Measurements from ENCODE around the gene C6orf62. TPM values are rescaled to one million over a fixed set of nuclear protein-coding genes. Genes with fewer than 3 reads are reported as not detected.

Gene C6orf62
- total and polyA plus RNA-seq, 2 of the 4 experiments (the other 2 are of a cell fraction): 47.5 to 50.7 TPM

DNA sequence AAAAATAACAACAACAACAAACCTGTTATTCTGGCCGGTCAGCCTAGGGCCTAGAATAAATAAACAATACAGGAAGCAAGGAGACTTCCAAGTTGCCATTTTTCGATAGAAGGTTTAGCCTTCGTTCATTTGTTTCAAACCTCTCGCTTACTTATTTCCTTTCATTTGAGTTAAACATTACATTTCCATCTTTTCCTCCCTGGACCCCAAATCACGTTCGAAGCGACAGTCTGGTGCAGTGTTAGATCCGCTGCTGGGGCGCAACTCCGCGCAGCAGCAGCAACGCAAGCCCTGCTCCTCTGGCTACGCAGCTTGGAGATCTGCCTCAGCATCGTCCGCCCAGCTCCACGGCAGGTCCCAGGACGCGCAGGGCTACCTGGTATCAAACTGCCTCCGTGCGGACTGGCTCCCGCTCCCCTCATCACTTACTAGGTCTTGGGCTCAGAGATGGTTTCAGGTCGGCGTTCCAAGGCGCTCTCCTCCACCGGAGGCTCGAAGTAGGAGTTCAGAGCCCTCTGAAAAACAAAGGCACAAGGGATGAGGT lies 52.8 kb downstream of the C6orf62 start (continued):
- TF ChIP-seq BHLHE40 (IDR thresholded peaks at IDR 0.05; ENCODE audit: low read depth, low read length): no peak
- TF ChIP-seq, protein P1, sequence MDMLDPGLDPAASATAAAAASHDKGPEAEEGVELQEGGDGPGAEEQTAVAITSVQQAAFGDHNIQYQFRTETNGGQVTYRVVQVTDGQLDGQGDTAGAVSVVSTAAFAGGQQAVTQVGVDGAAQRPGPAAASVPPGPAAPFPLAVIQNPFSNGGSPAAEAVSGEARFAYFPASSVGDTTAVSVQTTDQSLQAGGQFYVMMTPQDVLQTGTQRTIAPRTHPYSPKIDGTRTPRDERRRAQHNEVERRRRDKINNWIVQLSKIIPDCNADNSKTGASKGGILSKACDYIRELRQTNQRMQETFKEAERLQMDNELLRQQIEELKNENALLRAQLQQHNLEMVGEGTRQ (IDR thresholded peaks at IDR 0.05; ENCODE audit: low read depth, low read length): no peak
- no peak for TF ChIP-seq MAFK (IDR thresholded peaks at IDR 0.05; ENCODE audit: low read depth, low read length)

- in situ Hi-C loops (cut with MboI; ENCODE audit: low sequenced_read_pairs) (no loop called here), dilution Hi-C loops (cut with HindIII; ENCODE audit: low sequenced_read_pairs, unreplicated experiment) (no loop called here), intact Hi-C loops (cut with micrococcal nuclease) (no loop called here)
- H4K5ac ChIP-seq (ENCODE audit: low read depth, low read length): no peak overlapping the region
- H3K4me3 ChIP-seq (ENCODE audit: insufficient read depth, low read depth, low read length): no peak overlapping the region
- no peaks in the 10 kb centered on the region for H3K9me3 ChIP-seq (ENCODE audit: control insufficient read depth, insufficient read depth, low read length)
- no peak overlapping the region for H3K56ac ChIP-seq (ENCODE audit: extremely low read depth, insufficient read depth, low read length)
- no peak overlapping the region for H3K27ac ChIP-seq (ENCODE audit: insufficient read depth, low read length)
- H3K4me2 ChIP-seq (ENCODE audit: low read depth, low read length): no peak overlapping the region
- H4K91ac ChIP-seq (ENCODE audit: insufficient read depth, low read depth, low read length): no peak overlapping the region
- no peak overlapping the region for H2BK20ac ChIP-seq (ENCODE audit: low read depth, low read length)
- DNase-seq (no peak), ATAC-seq (ENCODE audit: low read depth) (no peak)
- H4K20me1 ChIP-seq (ENCODE audit: insufficient read depth, low read length): no peaks in the 10 kb centered on the region
- no peak overlapping the region for H3K14ac ChIP-seq (replicated peaks; ENCODE audit: low read depth, low read length)
- H4K8ac ChIP-seq (ENCODE audit: low read depth in 2 of 2, low read length in 2 of 2): no peak overlapping the region
- H3K9me1 ChIP-seq (ENCODE audit: insufficient read depth, low read length): peaks cover 2% of the 10 kb centered on the region; the same call in 1 of the 2 replicates
- no peak overlapping the region for H3K23ac ChIP-seq (ENCODE audit: low read depth, low read length)
- ChIA-PET CTCF (no interaction called here), POLR2A (ENCODE audit: unreplicated experiment) (no interaction called here)
- no peaks in the 10 kb centered on the region for H3K27me3 ChIP-seq (ENCODE audit: control insufficient read depth, insufficient read depth, low read length)
- H2BK15ac ChIP-seq (ENCODE audit: low read depth, low read length): no peak overlapping the region
- H3K36me3 ChIP-seq (ENCODE audit: control insufficient read depth, insufficient read depth, low read length): peaks cover 8% of the 10 kb centered on the region
- no peak overlapping the region for H3K18ac ChIP-seq (ENCODE audit: low read depth, low read length)
- H3K4me1 ChIP-seq (ENCODE audit: control insufficient read depth, insufficient read depth, low read length): peaks cover 4% of the 10 kb centered on the region; the same call in 1 of the 2 replicates
- H2AK9ac ChIP-seq (replicated peaks; ENCODE audit: low read depth, low read length, poor library complexity): no peak overlapping the region
- no peak overlapping the region for H2AFZ ChIP-seq (replicated peaks; ENCODE audit: low read length, poor library complexity)
- no peak overlapping the region for H2AK5ac ChIP-seq (ENCODE audit: low read depth, low read length)
- no peak overlapping the region for H3K9ac ChIP-seq (ENCODE audit: low read depth, low read length)
- BruUV-seq (replicated peaks): no TSS peak
- no peak overlapping the region for H2BK5ac ChIP-seq (ENCODE audit: low read depth, low read length, poor library complexity, severe bottlenecking)
- no peak overlapping the region for H3K4ac ChIP-seq (ENCODE audit: low read depth, low read length)
- peaks cover 16 to 61% of the 10 kb centered on the region in 2 experiments; a peak in 3 of 4 replicates for H3K79me1 ChIP-seq (ENCODE audit: low read depth in 1 of 2, low read length in 2 of 2)
- H2BK120ac ChIP-seq (ENCODE audit: low read depth, low read length): no peak overlapping the region
- 100% methylated on average over 2 of the region's 7 CpGs; no CpG with 5 or more reads in 1 of the 2 experiments for WGBS, 2 experiments (ENCODE audit: extremely low coverage in 2 of 2, insufficient read length in 1 of 2)
- no peak for TF ChIP-seq RAD21 (IDR thresholded peaks at IDR 0.05; ENCODE audit: low read length)
- no peak for TF ChIP-seq CHD1 (IDR thresholded peaks at IDR 0.05; ENCODE audit: low read depth, low read length)
- TF ChIP-seq MAFK (IDR thresholded peaks at IDR 0.05; ENCODE audit: low read depth, low read length): no peak
- TF ChIP-seq, protein P1 (IDR thresholded peaks at IDR 0.05; ENCODE audit: low read depth, low read length): no peak
- no peak for TF ChIP-seq ELK1 (IDR thresholded peaks at IDR 0.05; ENCODE audit: borderline replicate concordance, low read depth, low read length)
- no peak for TF ChIP-seq RCOR1 (IDR thresholded peaks at IDR 0.05; ENCODE audit: insufficient replicate concordance, low read length)
- no peak for TF ChIP-seq MXI1 (IDR thresholded peaks at IDR 0.05; ENCODE audit: borderline replicate concordance, low read depth, low read length)
- TF ChIP-seq NFE2L2 (IDR thresholded peaks at IDR 0.05; ENCODE audit: low read depth, low read length): no peak
These were observed 54.6 kb downstream of the C6orf62 start for GRCh38 chr6:24664046-24664987.

Measured in IMR-90 (cell line).